Cardiac muscle cell (in vitro differentiated cells and primary cell): Measurements from ENCODE around the gene CD320. TPM values are rescaled to one million over a fixed set of nuclear protein-coding genes. Genes with fewer than 3 reads are reported as not detected.

ENCODE experiments used
- DNase-seq, 2 donors: peaks; one replicate each; pipeline versions ENCODE4 v3.0.0 to v3.0.0-alpha.2; 2010 to 2017; ENCODE audit warnings: low read depth in 1 of 2, low spot score in 1 of 2
- H3K27ac ChIP-seq: fragments of 200-600 bp; sonication (generic); 2 replicates; pipeline ENCODE4 v1.5.1; 2016
- H3K27me3 ChIP-seq: fragments of 200-600 bp; sonication (generic); 2 replicates; pipeline ENCODE4 v1.6.0; 2016; ENCODE audit warnings: control low read depth
- H3K36me3 ChIP-seq: fragments of 200-600 bp; sonication (generic); 2 replicates; pipeline ENCODE4 v1.5.1; 2016; ENCODE audit warnings: control low read depth
- H3K4me1 ChIP-seq: fragments of 200-600 bp; sonication (generic); 2 replicates; pipeline ENCODE4 v1.8.1; 2017; ENCODE audit warnings: low read depth, mild to moderate bottlenecking, mixed run types
- H3K4me3 ChIP-seq: fragments of 200-600 bp; sonication (generic); 2 replicates; pipeline ENCODE4 v1.5.1; 2016; ENCODE audit warnings: mild to moderate bottlenecking
- H3K9me3 ChIP-seq: fragments of 200-600 bp; sonication (generic); 2 replicates; pipeline ENCODE4 v1.5.1; 2017; ENCODE audit warnings: low read depth, mild to moderate bottlenecking, control low read depth
- CTCF ChIP-seq: IDR thresholded peaks from 2 replicates; pipeline ENCODE4 v1.5.1; 2012; ENCODE audit warnings: low read depth, mild to moderate bottlenecking, low read length
- polyA plus RNA-seq: library from polyadenylated mRNA; unstranded; fragments of >200 nt; fragmentation: Nextera tagmentation; extraction: Ambion mirVana; gene quantifications from 2 replicates; pipeline ENCODE4 v1.2.1, GENCODE V29; 2016
- total RNA-seq: library from RNA; depleted of rRNA; stranded (reverse); fragments of >200 nt; gene quantifications from 2 replicates; pipeline ENCODE4 v1.2.3, GENCODE V29; 2016

Gene CD320
- total and polyA plus RNA-seq, 2 experiments from 2014 or later: 94.7 to 99.3 TPM

- no peaks in the 10 kb centered on the region for H3K4me1 ChIP-seq
- H3K27me3 ChIP-seq: peaks cover 48% of the 10 kb centered on the region
Measured at GRCh38 chr19:8337728-8338127, 29.6 kb upstream of the CD320 start.

DNA sequence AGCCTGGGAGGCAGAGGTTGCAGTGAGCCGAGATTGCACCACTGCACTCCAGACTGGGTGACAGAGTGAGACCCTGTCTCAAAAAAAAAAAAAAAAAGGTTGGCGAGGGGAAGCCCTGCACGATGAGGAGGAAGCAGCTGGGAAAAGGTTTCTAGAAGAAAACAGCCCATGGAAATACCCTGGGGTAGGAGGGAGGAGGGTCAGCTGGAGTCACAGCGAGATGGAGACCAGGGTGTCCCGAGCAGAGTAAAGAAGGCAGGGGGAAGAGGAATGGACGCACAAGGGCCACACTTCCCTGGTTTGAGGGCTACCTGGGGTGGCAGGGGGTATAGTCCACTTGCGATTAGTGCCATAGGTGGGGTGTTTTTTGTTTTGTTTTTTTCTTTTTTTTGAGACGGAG is 28.5 kb upstream of the CD320 start:
- no peak for TF ChIP-seq CTCF
- no peak overlapping the region for H3K27ac ChIP-seq
- H3K9me3 ChIP-seq: no peaks in the 10 kb centered on the region
- no peaks in the 10 kb centered on the region for H3K4me1 ChIP-seq
- no peak overlapping the region for H3K4me3 ChIP-seq
- no peak for DNase-seq
- peaks cover 51% of the 10 kb centered on the region for H3K27me3 ChIP-seq
- H3K36me3 ChIP-seq: no peaks in the 10 kb centered on the region

More at GRCh38 chr19:8337728-8338127, 29.6 kb upstream of the CD320 start:
- no peak overlapping the region for H3K27ac ChIP-seq
- no peak for DNase-seq
- H3K4me3 ChIP-seq: no peak overlapping the region
- no peaks in the 10 kb centered on the region for H3K36me3 ChIP-seq
- H3K9me3 ChIP-seq: no peaks in the 10 kb centered on the region
- no peak for TF ChIP-seq CTCF

DNA sequence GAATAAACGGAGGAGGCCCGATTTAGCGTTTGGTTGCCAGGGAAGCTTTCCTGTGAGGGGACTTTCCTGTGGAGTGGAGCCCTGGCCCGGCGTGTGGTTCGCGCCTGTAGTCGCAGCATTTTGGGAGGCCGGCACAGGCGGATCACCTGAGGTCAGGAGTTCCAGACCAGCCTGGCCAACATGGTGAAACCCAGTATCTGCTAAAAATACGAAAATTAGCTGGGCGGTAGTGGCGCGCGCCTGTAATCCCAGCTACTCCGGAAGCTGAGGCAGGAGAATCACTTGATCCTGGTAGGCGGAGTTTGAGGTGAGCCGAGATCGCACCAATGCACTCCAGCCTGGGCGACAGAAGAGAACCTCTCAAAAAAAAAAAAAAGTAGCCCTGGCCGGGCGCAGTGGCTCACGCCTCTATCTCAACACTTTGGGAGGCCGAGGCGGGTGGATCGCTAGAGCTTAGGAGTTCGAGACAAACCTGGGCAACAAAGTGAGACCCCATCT is 28.0 kb upstream of the CD320 start:
- H3K4me3 ChIP-seq: no peak overlapping the region
- TF ChIP-seq CTCF: no peak
- peaks cover 57% of the 10 kb centered on the region for H3K27me3 ChIP-seq

GRCh38 chr19:8335343-8336071 is 27.3 kb upstream of the CD320 start:
- H3K27me3 ChIP-seq: peaks cover 57% of the 10 kb centered on the region
- no peak for TF ChIP-seq CTCF

More for the DNA sequence above, 28.0 kb upstream of the CD320 start:
- no peak for DNase-seq
- H3K27ac ChIP-seq: no peak overlapping the region
- no peaks in the 10 kb centered on the region for H3K9me3 ChIP-seq
- H3K4me1 ChIP-seq: no peaks in the 10 kb centered on the region
- no peaks in the 10 kb centered on the region for H3K36me3 ChIP-seq

DNA sequence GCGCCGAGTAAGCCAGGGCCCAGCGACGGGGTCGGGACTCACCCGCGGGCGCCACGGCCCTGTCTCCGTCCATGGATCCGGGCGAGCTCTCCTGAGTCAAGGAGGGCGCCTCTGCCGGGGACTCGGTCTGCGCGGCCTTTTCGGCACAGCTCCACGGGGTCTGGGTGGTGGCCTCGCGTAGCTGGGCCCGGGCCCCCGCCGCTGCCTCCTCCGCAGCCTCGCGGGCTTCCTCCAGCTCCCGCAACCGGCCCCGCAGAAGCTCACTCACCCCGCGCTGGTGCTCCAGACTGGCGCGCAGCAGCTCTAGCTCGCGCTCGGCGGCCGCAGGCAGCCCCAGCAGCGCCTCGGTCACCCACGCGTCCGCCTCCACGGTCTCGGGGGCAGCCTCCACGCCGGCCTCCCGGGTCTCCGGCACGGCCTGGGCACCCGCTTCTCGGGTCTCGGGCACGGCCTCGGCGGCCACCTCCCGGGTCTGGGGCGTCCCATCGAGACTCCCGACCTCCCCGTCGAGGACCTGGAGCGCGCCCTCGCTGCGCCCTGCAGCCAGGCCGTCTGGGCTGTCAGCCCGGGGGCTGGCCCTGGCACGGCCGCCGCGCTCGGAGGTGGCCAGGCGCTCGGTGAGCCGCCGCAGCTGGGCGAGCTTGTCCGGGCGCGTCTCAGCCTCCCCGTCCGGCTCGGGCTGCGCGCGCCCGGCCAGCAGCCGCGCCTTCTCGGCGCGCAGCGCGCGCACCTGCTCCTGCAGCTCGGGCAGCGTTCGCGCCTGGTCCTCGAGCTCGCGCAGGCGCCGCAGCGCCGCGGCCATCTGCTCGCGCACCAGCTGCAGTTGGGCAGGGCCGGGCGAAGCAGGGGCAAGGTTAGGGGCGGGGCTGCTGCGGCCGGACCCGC is 26.5 kb upstream of the CD320 start:
- TF ChIP-seq CTCF: no peak
- Histone ChIP-seq H3K9me3 (no peaks in the 10 kb centered on the region), H3K27ac (no peak overlapping the region), H3K27me3 (peaks cover 57% of the 10 kb centered on the region), H3K4me3 (peak overlapping the region; percentile 31), H3K4me1 (no peaks in the 10 kb centered on the region), H3K36me3 (no peaks in the 10 kb centered on the region)
- DNase-seq: peak; percentile 72 to 77

More at GRCh38 chr19:8335343-8336071, 27.3 kb upstream of the CD320 start:
- Histone ChIP-seq H3K27ac (no peak overlapping the region), H3K36me3 (no peaks in the 10 kb centered on the region), H3K4me1 (no peaks in the 10 kb centered on the region), H3K4me3 (peak overlapping the region; percentile 31), H3K9me3 (no peaks in the 10 kb centered on the region)
- peak in 1 of 2 donors; percentile 18 for DNase-seq
